CD4-positive, alpha-beta T cell treated with Interleukin-4 for 4 hours (primary cell): Measurements from ENCODE around the gene SFR1.
"Not testable (repeated sequence)": the region's sequence is repeated elsewhere in the genome, so short reads cannot be mapped to it uniquely, and the experiment has no call there.

Experiments
- DNase-seq: peaks from one replicate; pipeline ENCODE4 v3.0.0-alpha.2; 2020

Gene SFR1

DNA sequence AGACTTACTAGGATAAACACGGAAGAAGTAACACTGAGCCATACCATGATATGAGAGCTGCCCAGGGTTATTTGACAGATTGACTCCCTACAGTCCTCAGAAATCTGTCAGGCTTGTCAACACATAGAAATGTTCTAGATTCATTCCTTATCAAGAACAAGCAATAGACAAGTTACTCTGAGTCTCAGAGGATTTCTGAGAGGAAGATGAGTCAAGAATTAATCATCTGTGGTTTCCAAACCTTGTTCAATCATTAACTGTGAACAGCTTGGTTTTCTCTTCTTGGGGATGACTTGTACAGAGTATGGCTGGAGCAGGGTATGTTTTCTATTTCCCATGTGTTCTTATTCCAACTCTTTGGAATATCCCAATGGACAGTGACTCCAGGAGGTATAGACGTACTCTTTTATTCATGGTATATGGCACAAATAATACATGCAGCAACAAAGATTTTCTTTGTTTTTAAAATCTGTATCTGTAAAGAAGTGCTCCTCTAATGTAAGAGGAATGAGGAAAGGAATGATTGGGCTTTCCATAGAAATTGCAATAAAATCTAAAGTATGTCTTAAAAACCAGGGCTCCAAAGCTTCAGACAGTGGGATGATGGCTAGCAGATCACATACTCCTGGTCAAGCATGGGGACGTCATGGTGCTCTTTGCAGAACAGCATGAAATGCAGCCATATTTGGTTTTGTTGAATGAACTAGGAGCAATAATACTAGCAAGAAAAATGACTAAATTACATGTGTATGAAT is 11.9 kb upstream of the SFR1 start:
- peak; percentile 30 for DNase-seq

DNA sequence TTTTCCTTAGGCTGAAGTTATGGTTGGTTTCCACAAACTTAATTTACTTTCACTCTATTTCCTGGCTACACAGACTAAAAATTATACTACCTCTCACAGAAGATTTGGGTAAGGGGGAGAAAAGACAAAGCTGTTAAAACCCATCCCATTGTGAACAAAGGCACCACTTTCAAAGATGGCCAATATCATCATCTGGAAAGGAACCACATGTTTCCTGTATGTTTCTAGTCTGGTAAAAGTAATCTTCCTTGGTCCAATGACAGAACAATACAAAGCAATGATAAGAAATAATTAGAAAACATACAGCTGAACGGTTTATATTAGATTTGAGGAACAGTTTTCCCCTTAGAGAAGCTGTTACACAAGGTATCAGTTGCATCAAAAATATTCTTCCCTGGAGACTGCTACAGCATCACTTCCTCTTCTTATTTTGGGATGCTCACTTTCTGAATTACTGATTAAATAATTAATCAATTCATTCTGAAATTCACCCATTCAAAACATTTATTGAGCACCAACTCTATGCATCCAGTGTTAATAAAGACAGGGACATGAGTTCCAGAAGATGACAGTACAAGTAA is 8.5 kb upstream of the SFR1 start:
- no peak for DNase-seq

DNA sequence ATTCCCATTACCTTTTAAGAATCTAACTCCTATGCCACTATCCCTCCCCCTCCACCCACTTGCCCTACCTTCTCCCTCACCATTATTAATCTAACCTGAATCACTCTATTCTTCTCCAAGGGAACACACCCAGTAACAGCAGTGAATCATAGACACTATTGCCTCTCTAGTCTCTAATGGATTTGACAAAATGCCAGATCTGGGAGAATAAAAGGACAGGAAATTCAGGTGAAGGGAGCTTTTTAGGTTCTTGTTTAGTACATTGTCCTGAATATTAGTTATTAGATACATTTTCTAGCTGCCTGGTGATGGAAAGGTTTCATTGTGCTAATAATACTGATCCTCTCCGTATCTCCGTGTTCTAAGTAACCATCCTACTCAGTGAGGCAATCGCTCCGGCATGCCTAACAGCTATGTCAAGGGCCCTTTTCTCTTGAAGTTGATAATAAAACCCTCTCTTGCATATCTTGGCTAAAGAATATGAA is 4.1 kb upstream of the SFR1 start:
- no peak for DNase-seq

DNA sequence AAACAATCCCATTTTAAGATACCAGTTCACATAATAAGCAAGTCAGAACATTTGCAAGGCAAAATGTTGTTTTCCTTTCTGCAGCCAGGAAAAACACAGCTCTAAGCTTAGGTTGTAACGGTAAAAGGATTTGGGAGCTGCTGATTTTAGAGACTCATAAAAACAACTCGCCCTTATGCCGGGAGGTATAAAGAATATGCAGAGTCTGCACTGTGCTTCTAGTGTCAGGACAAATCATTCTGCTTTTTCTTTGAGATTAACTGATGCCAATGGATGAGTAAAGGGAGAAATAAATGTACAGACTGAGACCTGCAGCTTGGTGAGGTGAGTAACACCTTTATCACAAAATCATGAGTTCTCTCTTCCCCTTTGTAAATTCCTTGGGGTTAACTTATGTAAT is 2.0 kb upstream of the SFR1 start:
- DNase-seq: no peak

DNA sequence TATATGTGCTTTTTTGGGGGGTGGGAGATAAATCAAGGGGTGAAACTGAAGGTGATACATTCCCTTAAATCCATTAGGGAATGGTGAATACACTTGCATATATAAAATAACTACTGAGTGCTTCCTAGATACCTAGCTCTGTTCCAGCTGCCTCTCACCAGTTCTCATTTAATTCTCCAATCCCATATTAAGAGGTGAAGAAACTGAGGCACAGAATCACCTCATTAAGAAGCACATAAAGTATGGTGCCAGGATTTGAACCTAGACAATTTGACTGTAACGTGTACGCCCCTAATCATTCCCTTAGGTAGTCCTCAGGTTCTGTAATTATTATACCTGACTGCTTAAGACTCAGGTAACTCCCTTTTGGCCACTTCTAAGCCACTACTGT is 1.5 kb upstream of the SFR1 start:
- DNase-seq: no peak

DNA sequence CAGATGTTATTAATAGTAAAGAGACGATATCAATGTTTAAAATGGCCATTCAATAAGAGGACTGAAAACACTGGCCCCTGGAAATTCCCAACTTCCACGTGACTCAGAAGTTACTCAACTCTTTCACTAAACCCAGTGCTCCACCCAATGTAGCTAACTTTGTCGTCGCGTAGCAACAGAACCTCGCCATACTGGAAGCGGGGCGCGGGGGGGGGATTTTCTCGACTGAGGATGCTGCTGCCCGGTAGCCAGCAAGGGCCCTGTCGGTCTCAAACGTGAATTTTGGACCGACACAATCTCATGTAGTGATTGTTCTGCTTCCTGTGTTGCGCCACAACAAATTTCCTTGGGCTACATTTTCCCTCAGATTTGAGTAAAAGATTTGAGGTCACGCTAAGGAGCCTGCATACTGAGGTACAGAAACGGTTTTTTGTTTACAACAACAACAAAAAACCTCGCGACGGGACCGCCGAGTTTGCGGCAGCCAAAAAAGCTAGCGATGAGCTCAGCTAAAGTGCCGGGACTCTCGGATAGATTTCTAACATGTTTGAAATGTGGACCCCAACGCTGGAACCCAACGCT is 977 bp upstream of the SFR1 start:
- peak; percentile 97 for DNase-seq

DNA sequence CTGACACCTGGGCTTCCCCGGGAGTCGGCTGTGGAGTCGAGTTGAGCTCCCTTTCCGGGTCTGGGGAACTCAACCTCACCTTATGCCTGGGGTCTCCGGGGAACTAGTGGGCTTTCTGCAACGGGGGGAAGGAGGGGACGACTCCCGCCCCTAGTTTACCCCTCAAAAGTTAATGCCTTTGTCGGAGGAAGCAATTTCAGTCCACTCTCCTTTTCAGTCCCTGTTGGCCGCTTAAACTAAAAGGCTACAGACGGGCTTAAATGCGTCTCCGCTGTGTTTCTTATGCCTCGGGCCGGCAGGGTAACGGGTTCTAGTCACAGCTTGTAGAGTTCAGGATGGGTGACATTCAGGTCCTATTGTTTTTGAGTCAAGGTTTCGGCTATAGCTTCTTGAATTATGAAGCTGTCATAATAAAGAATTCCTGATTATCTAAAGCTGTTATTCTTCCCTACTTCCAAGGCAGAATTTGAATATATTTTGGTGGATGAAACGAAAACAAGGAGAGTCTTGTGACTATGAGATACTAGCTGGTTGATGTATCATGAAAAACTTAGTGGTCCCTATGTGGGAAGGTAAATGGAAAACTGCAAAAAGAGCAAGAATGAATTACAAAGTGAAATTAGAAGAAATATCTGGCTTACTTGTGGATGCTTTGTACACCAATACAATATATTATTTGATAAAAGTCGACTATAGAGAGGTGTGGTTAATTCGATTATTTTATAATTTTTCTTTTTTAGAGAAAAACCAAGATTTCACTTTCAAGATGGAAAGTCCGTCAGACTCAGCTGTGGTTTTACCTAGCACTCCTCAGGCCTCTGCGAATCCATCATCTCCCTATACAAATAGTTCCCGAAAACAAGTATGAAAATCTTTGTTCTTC is 495 bp downstream of the SFR1 start:
- no peak for DNase-seq

DNA sequence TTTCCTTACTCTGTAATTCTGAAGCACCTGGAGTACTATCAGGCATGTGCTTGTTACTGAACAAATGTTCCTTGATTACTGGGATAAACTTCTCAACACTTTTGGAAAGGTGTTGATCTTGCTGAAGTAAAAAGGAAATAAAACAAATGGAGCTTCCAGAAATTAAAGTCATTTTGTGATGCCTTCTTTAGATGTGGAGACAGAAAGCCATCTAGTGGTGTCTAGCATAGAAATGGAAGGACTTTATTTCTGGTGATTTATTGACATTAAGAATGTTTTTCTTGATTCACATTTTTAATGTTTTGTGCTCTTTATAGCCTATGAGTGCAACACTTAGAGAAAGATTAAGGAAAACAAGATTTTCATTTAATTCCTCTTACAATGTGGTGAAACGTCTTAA is 1.4 kb downstream of the SFR1 start:
- DNase-seq: peak; percentile 36

DNA sequence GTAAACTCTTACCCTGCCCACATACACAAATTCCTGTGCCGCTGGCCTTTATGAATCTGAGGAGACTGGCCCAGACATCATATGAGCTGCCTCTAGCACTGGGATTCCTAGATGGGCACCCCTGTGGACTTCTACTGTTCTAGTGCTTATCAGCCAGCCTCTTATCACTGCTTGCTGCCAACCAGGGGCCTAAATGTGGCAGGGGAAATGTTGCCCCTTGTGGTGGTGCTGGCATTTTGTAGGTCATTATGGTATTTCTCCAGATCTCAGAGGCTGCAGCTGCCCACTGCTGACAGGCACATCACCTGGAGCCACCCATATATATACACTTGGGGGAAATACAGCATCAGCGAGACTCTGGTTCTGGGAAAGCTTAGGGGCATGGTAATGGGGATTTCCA is 5.4 kb downstream of the SFR1 start:
- no peak for DNase-seq

DNA sequence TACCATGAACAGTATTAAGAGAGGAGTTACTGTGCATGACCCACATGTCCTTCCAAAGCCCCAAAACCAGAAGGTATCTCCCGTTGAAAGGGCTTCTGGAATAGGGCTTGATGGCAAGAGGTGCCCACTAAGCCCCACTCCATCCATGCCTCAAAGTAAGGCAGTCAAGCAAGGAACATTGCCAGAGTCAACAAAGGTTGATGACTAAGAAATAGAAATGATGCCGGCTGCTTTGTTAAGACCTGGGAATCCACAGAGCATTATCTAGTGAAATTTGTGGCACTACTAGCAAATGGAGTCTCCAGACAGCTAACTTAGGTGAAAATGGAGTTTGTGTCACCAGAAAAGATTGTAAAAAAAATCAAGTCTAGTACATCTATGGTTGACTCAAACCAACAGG is 6.2 kb downstream of the SFR1 start:
- no peak for DNase-seq

DNA sequence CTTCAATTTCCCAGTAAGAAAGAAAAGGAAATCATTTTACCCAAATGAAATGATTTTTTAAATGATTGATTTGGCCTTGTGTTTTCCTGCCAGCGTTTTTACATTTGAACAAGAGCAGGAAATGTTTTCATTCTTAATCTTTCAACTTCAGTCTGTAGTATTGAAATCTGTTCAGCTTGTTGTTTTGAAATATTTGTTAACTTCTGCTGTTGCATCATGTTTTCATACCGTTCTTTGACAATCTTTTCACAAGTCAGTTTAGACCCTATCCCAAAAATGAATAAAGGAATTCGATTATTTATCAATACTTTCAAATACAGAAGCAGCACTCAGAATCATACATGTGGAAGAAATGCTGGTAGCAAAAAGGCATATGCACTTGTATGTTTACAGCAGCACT is 8.1 kb downstream of the SFR1 start:
- DNase-seq: no peak

DNA sequence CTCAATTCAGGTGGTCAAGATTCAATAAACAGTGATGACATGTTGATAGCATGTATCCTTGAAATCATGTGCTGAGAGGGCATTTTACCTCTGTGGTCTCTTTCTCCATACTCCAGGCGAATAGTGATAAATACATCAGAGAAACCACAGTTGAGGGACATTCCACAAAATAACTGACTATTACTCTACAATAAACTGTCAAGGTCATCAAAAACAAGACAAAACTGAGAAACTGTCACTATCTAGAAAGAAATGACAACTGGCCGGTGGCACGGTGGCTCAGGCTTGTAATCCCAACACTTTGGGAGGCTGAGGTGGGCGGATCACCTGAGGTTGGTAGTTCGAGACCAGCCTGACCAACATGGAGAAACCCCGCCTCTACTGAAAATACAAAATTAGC is 16.2 kb downstream of the SFR1 start:
- DNase-seq: no peak

DNA sequence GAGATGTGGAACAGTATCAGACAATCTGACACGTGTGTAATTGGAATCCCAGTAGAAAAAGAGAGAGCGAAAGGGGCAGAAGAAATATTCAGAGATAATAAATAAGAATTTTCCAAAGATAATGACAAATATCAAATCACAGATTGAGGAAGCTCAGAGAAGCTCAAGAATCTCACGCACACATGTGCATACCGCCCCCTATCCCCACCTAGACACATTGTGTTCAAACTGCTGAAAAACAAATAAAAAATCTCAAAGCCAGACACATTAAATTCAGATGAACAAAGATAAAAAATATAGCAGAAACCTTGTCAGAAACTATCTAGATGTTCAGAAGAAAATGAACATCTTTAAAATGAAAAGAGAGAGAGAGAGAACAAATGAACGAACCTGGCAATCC is 17.2 kb downstream of the SFR1 start:
- DNase-seq: no peak

DNA sequence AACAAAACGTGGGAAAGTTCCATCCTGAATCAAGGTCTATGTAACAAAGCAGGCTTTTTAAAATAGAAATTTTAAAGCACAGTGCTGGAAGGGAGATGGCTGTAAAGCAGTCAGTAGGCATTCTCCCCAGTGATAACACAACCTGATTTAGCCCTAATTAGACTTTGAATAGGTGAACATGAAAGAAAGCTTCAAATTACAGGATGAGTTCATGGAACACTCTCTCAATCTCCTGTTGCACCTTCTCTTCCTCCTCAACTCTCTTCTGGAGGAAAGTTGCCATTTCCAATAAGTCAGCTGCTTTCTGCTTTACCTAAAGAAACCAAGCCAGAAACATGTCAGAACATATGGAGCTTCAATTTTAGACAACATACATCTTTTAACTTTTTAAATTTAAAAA is 20.1 kb downstream of the SFR1 start:
- DNase-seq: no peak

DNA sequence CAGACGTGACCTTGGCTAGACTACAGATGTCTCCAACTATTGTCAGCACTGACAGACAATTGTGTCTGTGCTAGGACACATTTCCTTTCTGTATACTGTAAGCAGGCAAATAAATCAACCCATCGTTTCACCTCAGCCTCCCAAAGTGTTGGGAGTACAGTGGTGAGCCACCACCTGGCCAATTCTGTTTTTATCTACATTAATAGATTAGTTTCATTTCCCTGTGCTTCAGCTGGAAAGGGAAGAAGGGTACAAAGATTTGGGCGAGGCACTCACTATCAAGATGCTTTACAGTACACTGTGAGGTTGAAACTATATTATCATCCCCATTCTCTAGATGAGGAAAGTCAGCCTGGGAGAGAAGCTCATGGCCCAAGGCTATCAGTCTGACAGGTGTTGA is 21.9 kb downstream of the SFR1 start:
- no peak for DNase-seq

DNA sequence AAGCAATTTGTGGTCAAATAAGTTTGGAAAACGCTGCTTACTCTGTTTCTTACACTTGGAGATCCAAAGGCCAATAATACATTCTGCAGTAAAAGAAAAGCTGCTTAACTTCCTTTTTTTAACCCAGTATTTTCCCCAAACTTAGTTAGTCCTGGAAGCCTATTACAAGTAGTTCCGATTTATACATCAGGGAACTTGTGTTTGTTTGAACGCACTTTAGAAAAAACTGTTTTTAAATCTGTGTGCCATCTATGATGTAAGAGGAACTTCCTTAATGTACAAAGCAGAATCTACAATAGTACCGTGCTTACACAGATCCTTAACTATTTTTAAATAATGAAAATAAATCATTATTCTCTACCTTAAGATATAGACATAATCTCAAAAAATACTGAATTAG is 23.0 kb downstream of the SFR1 start:
- no peak for DNase-seq

DNA sequence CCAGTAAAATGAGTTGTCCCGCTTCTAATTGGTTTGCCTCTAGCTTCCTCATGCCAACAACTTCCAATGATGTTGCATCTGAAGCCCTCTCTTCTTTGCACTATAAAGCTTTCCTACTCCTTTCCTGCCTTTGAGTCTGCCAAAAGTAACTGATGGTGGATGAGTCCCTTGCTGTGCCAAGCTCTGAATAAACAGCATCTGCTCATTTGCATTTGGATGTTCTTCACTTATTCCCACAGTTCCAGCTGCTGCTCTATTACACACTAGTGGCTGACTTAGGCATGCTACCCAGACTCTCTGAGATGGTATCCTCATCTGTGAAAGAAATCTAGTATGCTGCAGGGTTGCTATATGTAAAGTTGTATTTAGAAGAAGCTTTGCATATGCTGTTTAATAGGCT is 24.9 kb downstream of the SFR1 start:
- no peak for DNase-seq

DNA sequence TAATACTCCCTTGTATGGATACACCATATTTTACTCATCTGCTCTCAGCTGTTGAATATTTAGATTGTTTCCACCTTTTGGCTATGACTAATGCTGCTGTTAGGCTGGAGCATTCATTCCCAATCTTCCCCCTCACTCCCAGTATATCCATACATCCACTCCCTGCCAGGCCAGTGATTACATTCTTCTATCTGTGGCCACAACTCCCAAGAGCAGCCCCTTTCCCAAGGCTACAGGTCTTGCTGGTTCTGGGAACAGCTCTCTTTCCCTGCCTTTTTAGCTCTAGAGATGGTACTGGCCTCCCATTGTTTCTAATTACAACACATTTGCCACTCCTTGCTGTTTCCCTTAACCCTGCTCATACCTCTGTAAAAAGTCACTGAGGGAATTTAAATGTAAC is 28.2 kb downstream of the SFR1 start:
- no peak for DNase-seq

DNA sequence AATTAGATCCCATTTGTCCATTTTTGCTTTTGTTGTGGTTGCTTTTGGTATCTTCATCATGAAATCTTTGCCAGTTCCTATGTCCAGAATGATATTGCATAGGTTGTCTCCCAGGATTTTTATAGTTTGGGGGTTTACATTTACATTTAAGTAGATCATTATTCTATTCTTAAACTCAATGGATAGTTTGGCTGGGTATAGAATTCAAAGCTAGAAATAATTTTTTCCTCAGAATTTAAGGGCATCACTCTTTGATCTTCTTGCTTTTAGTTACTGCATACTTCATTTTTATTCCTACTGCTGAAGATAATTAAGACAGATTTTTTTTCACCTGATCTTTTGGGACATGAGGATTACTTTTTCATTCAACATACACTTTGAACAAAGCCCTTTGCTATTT is 29.8 kb downstream of the SFR1 start:
- DNase-seq: no peak

DNA sequence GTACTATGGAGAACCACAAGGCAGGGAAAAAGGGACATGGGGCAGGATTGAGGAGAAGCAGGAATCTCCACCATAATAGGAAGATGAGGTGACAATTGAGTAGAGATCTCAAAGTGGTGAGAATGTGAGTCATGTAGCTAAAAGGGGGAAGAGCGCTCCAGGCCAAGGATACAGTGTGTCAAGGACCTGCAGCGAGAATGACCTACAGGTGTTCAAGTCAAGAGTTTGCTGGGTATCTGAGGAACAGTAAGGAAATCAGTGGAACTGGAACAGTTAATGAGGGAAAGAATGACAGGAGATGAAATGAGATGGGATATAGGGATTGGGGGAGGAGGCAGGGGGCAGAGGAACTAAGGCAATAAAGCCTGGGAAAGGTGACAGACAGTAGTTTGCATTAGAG is 33.6 kb downstream of the SFR1 start:
- DNase-seq: no peak

DNA sequence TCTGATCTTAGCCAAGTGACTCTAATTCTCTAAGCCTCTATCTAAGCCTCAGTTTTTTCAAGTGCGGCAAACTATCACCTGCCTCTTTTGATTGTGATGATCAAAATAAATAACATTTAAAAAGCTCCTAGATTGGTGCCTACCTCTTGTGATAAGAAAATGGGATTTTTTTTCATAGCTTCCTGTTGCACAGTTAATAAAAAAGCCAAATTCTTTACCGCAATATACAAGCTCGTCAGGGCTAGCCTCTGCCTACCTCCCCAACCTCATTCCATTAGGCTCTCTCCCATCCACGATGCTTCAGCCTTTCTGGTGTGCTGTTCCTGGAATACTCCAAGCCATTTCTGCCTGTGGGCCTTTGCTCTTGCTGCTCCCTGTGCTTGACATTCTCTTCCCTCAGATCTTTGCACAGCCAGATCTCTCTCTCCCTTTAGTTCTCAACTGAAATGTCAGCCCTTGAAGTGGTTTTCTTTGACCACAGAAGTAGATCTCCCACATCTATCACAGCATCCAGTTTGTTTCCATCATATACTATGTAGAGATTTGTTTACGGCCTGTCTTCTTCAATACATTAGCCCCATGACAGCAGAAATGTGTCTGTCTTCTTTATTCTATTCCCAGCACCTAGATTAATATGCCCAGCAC is 48.8 kb downstream of the SFR1 start:
- peak; percentile 45 for DNase-seq

DNA sequence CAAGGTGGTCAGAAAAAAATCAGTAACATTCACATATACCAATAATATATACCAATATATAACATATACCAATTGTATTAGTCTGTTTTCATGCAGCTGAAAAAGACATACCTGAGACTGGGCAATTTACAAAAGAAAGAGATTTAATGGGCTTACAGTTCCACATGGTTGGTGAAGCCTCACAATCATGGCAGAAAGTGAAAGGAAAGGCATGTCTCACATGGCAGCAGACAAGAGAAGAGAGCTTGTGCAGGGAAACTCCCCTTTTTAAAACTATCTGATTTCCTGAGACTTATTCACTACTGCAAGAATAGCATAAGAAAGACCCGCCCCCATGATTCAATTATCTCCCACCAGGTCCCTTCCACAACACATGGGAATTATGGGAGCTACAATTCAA is 52.2 kb downstream of the SFR1 start:
- not testable (repeated sequence) for DNase-seq
